ENCODE results near the gene TEX44. TPM values are rescaled to one million over a fixed set of nuclear protein-coding genes. Genes with fewer than 3 reads are reported as not detected.

Gene TEX44
- total and polyA plus RNA-seq, 9 of the 15 experiments (the other 6 are each of a cell fraction or from before 2014, with no cell fraction given) = not detected

GRCh38 chr2:231611273-231612108 is 18.8 kb downstream of the TEX44 start (continued):
- TF ChIP-seq ZNF707 (CRISPR knock-in tag; conservative IDR thresholded peaks at IDR 0.05) = no peak
- TF ChIP-seq CBFA2T3 (IDR thresholded peaks at IDR 0.05) = peak; percentile 70
- no peak for TF ChIP-seq SFPQ (IDR thresholded peaks at IDR 0.05; ENCODE audit: low read depth, low read length)
- TF ChIP-seq ZSCAN32 (CRISPR knock-in tag; IDR thresholded peaks at IDR 0.05) = no peak
- TF ChIP-seq SMC3 (conservative IDR thresholded peaks at IDR 0.05; ENCODE audit: insufficient read depth, low read depth, low read length) = 0 out of 2 replicates have a peak, but pooled peaks have one; percentile 10
- no peak for TF ChIP-seq PTTG1 (tag; IDR thresholded peaks at IDR 0.05; ENCODE audit: low read depth)
- TF ChIP-seq ARID1B (IDR thresholded peaks at IDR 0.05) = peak; percentile 41; the same call in 1 of the 2 replicates
- no peak for TF ChIP-seq CREB5 (CRISPR knock-in tag; IDR thresholded peaks at IDR 0.05)
- 0 out of 2 replicates have a peak, but pooled peaks have one; percentile 18 for TF ChIP-seq CTBP1 (IDR thresholded peaks at IDR 0.05; ENCODE audit: borderline replicate concordance)
